Activated CD4-positive, CD25-positive, alpha-beta regulatory T cell treated with anti-CD3 and anti-CD28 coated beads, Interleukin-2, amount 50 U/mL, for 24 hours (primary cell): ENCODE results near the gene TXNL1.

Source experiments
- ATAC-seq, 2 donors: fragments of 150-1000 bp; cut with Tn5 transposase; one replicate each; pipeline ENCODE4 v1.10.0; 2021; ENCODE audit warnings: mild to moderate bottlenecking in 1 of 2, moderate library complexity in 1 of 2

Gene TXNL1

GRCh38 chr18:56565551-56566345 is 72.6 kb downstream of the TXNL1 start:
- no peak for ATAC-seq

- ATAC-seq: no peak
Measured at GRCh38 chr18:56565046-56565445, 73.3 kb downstream of the TXNL1 start.

- ATAC-seq: no peak
Measured at GRCh38 chr18:56563568-56563967, 74.8 kb downstream of the TXNL1 start.

- no peak for ATAC-seq
Measured at GRCh38 chr18:56562479-56562878, 75.9 kb downstream of the TXNL1 start.

GRCh38 chr18:56560992-56561391 is 77.4 kb downstream of the TXNL1 start:
- ATAC-seq: no peak

GRCh38 chr18:56559044-56559443 is 79.3 kb downstream of the TXNL1 start:
- ATAC-seq: no peak

GRCh38 chr18:56556907-56557306 is 81.5 kb downstream of the TXNL1 start:
- ATAC-seq: no peak

- no peak for ATAC-seq
Measured at GRCh38 chr18:56550121-56550520, 88.3 kb downstream of the TXNL1 start.
